Smooth muscle cell (in vitro differentiated cells): Measurements from ENCODE around the gene TENM3. TPM values are rescaled to one million over a fixed set of nuclear protein-coding genes. Genes with fewer than 3 reads are reported as not detected.

Experiments used
- DNase-seq: peaks from one replicate; lab custom pipeline; 2025; ENCODE audit not compliant: unreplicated experiment; lab: John Stamatoyannopoulos, UW
- H2AFZ ChIP-seq: fragments of 200-600 bp; sonication (generic); 2 replicates; pipeline ENCODE4 v1.6.0; 2016; ENCODE audit warnings: antibody characterized with exemption, low read depth, mild to moderate bottlenecking
- H3F3A ChIP-seq: fragments of 200-600 bp; sonication (generic); 2 replicates; pipeline ENCODE4 v1.6.0; 2017; ENCODE audit warnings: antibody characterized with exemption, low read depth
- H3K27ac ChIP-seq: fragments of 200-600 bp; sonication (generic); 2 replicates; pipeline ENCODE4 v1.5.1; 2016; ENCODE audit warnings: low read depth, mild to moderate bottlenecking
- H3K27me3 ChIP-seq: fragments of 200-600 bp; sonication (generic); 2 replicates; pipeline ENCODE4 v1.6.1; 2016; ENCODE audit warnings: low read depth, mild to moderate bottlenecking
- H3K36me3 ChIP-seq: fragments of 200-600 bp; sonication (generic); 2 replicates; pipeline ENCODE4 v1.5.1; 2016; ENCODE audit warnings: low read depth
- H3K4me1 ChIP-seq: fragments of 200-600 bp; sonication (generic); 2 replicates; pipeline ENCODE4 v1.5.1; 2016; ENCODE audit warnings: low read depth
- H3K4me2 ChIP-seq: fragments of 200-600 bp; sonication (generic); 2 replicates; pipeline ENCODE4 v1.6.0; 2016; ENCODE audit warnings: mild to moderate bottlenecking
- H3K4me3 ChIP-seq: fragments of 200-600 bp; sonication (generic); 2 replicates; pipeline ENCODE4 v1.5.1; 2016; ENCODE audit warnings: mild to moderate bottlenecking
- H3K79me2 ChIP-seq: fragments of 200-600 bp; sonication (generic); 2 replicates; pipeline ENCODE4 v1.6.0; 2016; ENCODE audit warnings: low read depth, mild to moderate bottlenecking
- H3K9ac ChIP-seq: fragments of 200-600 bp; sonication (generic); 2 replicates; pipeline ENCODE4 v1.6.0; 2016; ENCODE audit warnings: low read depth
- H3K9me3 ChIP-seq: fragments of 200-600 bp; sonication (generic); replicated peaks from 2 replicates; pipeline ENCODE4 v1.5.1; 2016; ENCODE audit warnings: low read depth
- H4K20me1 ChIP-seq: fragments of 200-600 bp; sonication (generic); 2 replicates; pipeline ENCODE4 v1.6.0; 2016; ENCODE audit warnings: low read depth
- WGBS: methylation state at CpG from one replicate; pipeline ENCODE4 v1.1.7; 2016; ENCODE audit warnings: low lambda C conversion rate; 5-methylcytosine and 5-hydroxymethylcytosine counted together
- polyA plus RNA-seq: library from polyadenylated mRNA; unstranded; fragments of >200 nt; fragmentation: Nextera tagmentation; extraction: Ambion mirVana; gene quantifications from 2 replicates; pipeline ENCODE4 v1.2.1, GENCODE V29; 2016
- total RNA-seq: library from RNA; depleted of rRNA; stranded (reverse); fragments of >200 nt; gene quantifications from 2 replicates; pipeline ENCODE4 v1.2.3, GENCODE V29; 2014
- TF ChIP-seq, protein P1 (sequence below): fragments of 200-600 bp; sonication (generic); IDR thresholded peaks from 2 replicates; pipeline ENCODE4 v1.5.1; 2017; ENCODE audit warnings: borderline replicate concordance, mild to moderate bottlenecking, antibody characterized with exemption; ENCODE audit not compliant: insufficient read depth, poor library complexity, severe bottlenecking

The TENM3 gene
- total and polyA plus RNA-seq, 2 experiments from 2014 or later: 46.9 to 295 TPM

DNA sequence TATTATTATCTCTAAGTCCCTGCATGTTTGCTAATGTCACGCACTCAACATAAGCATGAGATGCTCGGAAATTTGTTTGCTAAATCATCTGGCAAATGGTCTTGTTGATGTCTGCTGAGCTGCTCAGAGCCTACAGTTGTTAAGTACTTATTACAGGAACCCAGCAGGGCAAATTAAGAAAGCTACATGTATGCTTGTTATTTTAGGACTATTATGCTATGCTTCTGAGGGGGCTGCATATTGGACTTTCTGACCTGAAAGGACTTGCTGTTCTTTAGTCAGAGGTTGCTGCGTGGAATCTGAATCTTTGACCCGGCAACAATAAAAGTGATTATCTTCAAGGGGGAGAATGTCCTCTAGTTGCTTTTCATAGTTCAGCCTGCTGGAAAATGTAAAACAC, 36.3 kb upstream of the TENM3 start:
- Histone ChIP-seq H3K9ac (peak overlapping the region; percentile 84), H2AFZ (no peak overlapping the region), H3K79me2 (peaks cover 67% of the 10 kb centered on the region), H3K4me3 (no peak overlapping the region), H3K36me3 (no peaks in the 10 kb centered on the region), H3K27me3 (no peaks in the 10 kb centered on the region), H3K4me2 (peak overlapping the region; percentile 78), H3K27ac (peak overlapping the region; percentile 98), H3K9me3 (no peaks in the 10 kb centered on the region), H3K4me1 (peaks cover 47% of the 10 kb centered on the region), H3F3A (peaks cover 33% of the 10 kb centered on the region), H4K20me1 (no peaks in the 10 kb centered on the region)
- TF ChIP-seq, protein P1, sequence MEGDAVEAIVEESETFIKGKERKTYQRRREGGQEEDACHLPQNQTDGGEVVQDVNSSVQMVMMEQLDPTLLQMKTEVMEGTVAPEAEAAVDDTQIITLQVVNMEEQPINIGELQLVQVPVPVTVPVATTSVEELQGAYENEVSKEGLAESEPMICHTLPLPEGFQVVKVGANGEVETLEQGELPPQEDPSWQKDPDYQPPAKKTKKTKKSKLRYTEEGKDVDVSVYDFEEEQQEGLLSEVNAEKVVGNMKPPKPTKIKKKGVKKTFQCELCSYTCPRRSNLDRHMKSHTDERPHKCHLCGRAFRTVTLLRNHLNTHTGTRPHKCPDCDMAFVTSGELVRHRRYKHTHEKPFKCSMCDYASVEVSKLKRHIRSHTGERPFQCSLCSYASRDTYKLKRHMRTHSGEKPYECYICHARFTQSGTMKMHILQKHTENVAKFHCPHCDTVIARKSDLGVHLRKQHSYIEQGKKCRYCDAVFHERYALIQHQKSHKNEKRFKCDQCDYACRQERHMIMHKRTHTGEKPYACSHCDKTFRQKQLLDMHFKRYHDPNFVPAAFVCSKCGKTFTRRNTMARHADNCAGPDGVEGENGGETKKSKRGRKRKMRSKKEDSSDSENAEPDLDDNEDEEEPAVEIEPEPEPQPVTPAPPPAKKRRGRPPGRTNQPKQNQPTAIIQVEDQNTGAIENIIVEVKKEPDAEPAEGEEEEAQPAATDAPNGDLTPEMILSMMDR: no peak
- no peak for DNase-seq
- WGBS: 8% methylated on average over 4 of the region's 4 CpGs

DNA sequence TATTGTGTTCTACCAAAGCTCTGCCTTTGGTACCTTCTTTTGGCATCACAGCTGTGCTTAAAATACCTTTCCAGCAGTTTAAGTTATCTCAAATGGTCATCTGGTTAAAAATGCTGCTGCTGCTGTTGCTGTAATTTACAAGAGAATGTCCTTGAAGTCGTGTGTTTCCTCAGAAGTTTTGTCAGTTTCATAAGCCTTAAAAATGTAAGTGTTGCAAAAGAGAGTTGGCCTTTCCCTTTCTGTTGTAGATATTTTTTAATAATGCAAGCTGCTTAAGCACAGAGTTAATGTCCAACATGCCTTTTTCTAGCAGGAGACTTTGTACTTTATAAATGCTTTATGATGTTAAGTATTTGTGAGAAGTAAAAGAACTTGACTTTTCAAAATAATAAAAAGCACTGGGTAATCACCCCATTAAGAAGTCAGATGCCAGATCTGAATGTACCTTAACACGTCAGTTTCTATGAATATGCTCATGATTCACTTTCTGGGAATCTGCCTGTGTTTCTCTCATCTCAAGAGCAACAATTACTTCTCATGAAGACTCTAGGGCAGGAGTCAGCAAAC, 35.3 kb upstream of the TENM3 start:
- H3K4me2 ChIP-seq: peak overlapping the region; percentile 78

DNA sequence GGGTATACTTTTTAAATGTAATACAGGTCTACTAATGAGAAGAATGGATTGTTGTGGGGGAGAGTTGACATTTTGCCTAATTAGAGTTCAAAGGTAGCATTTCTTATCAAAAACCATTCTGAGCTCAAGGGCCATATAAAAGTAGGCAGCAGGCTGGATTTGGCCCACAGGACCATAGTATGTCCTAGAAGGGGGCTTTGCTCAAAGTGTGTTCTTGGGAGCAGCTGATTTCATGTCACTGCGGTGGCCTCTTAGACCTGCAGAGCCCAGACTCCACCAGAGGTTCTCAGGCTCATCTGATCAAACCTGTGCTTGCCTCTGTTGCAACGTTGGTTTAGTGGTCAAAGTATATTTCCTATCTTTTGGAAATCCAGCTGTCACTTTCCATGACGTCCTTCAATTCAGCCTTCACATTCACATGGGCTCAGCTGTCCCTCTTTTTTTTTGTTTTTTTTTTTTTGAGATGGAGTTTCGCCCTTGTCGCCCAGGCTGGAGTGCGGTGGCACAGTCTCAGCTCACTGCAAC, 34.6 kb upstream of the TENM3 start:
- H4K20me1 ChIP-seq: peaks cover 4% of the 10 kb centered on the region
- no peaks in the 10 kb centered on the region for H3K27me3 ChIP-seq
- peaks cover 61% of the 10 kb centered on the region for H3K4me1 ChIP-seq
- H3F3A ChIP-seq: peaks cover 42% of the 10 kb centered on the region
- H3K9ac ChIP-seq: peak overlapping the region; percentile 84
- 92% methylated on average over 5 of the region's 6 CpGs for WGBS
- no peaks in the 10 kb centered on the region for H3K36me3 ChIP-seq
- no peak overlapping the region for H3K4me3 ChIP-seq
- peak overlapping the region; percentile 78 for H3K4me2 ChIP-seq
- no peak overlapping the region for H2AFZ ChIP-seq
- DNase-seq: no peak
- no peaks in the 10 kb centered on the region for H3K9me3 ChIP-seq
- TF ChIP-seq, protein P1: no peak
- peaks cover 54% of the 10 kb centered on the region for H3K79me2 ChIP-seq
- H3K27ac ChIP-seq: peak overlapping the region; percentile 98

More for the DNA sequence above, 35.3 kb upstream of the TENM3 start:
- no peaks in the 10 kb centered on the region for H3K27me3 ChIP-seq
- H3K36me3 ChIP-seq: no peaks in the 10 kb centered on the region
- peaks cover 60% of the 10 kb centered on the region for H3K79me2 ChIP-seq
- no peak overlapping the region for H2AFZ ChIP-seq
- peak overlapping the region; percentile 84 for H3K9ac ChIP-seq
- H4K20me1 ChIP-seq: peaks cover 3% of the 10 kb centered on the region
- H3F3A ChIP-seq: peaks cover 38% of the 10 kb centered on the region
- TF ChIP-seq, protein P1: no peak
- 3% methylated on average over 2 of the region's 2 CpGs for WGBS
- H3K27ac ChIP-seq: peak overlapping the region; percentile 98
- H3K4me1 ChIP-seq: peaks cover 57% of the 10 kb centered on the region
- no peak for DNase-seq
- no peak overlapping the region for H3K4me3 ChIP-seq
- H3K9me3 ChIP-seq: no peaks in the 10 kb centered on the region
